Urothelium cell line (cell line): ENCODE data around the gene MICU1.
"Not testable (repeated sequence)": the region's sequence is repeated elsewhere in the genome, so short reads cannot be mapped to it uniquely, and the experiment has no call there.

ENCODE experiments used
- DNase-seq: peaks from one replicate; pipeline ENCODE4 v3.0.0; 2011; ENCODE audit warnings: low spot score, mixed read lengths
- FAIRE-seq: peaks from 2 replicates; lab custom pipeline; 2011; peaks lifted over from hg19 to GRCh38; lab: Jason Lieb, UNC

MICU1 gene

GRCh38 chr10:72333112-72334015 is 292.5 kb downstream of the MICU1 start:
- DNase-seq (no peak), FAIRE-seq (no peak)

DNA sequence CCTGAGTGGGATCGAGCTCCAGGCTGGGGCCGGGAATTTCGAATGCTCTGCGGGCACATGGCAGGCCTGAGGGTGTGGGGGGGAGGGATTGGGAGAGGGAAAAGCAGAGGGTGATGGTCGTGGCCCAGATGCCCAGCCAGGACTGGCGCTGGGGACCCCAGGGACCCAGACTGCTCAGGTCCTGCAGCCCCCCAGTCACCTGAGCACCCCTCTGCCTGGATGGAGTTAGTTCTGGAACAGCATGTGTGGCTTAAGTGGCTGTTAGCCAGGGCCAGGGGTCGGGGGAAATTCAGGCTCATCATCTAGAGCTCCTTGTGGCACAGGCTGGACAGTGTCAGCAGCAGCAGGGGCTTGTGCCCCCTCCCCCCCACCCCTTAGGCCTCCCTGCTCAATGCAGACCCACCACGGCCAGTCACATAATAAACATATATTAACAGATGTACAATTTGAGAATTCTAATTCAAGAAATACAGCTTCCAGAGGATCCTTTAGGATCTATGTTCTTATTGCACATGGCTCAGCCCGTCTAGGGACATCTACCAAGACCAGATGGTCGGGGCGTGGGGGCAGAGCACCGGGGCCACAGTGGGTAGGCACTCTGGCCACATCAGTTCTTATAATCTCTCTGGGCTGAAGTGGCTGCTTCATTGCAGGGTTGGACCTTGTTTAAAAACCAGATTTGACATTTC is 293.3 kb downstream of the MICU1 start:
- DNase-seq (no peak), FAIRE-seq (no peak)

DNA sequence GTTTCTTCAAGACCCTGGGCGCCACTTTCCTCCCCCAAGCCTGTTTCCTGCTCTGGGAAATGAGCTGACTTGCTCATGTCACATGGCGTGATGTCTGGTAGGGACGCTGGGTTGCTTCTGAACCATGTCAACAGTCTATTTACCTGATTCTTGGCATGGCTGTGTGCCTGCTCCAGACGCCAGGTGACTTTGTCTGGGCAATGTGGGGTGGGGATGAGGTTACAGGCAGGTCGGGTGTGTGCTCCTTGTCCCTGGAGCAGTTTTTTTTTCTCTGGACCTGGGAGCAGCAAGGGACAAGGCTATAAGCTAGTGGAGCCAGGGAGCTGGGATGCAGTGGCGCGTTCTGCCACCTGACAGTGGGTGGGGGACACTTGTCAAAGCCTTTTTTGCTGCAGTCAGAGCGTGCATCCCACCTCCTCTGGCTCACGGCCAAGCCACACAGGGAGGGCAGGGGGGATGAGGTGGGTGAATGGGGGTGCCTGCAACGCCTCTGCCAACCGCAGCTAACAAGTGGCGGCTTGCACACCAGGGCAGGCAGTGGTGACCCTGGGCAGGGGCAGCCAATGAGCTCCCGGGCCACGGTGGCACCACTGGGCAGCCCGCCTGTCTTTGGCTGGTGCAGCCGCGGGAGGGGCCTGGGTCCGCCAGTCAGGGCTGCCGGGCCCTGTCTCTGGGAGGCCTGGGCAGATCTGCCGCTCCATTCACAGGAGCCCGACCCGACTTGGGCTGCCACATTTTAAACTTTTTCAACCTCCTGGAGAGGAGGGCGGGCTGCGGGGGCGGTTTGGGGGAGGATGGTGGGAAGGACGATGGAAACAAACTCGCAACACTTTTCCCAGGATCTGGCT is 294.1 kb downstream of the MICU1 start:
- FAIRE-seq (peak; percentile 97), DNase-seq (peak; percentile 96)

GRCh38 chr10:72330069-72330426 is 295.8 kb downstream of the MICU1 start:
- FAIRE-seq = no peak
- no peak for DNase-seq

GRCh38 chr10:72329290-72330068 is 296.4 kb downstream of the MICU1 start:
- FAIRE-seq (no peak), DNase-seq (no peak)

- FAIRE-seq = no peak
- no peak for DNase-seq
These were observed 297.1 kb downstream of the MICU1 start for GRCh38 chr10:72328829-72329204.

GRCh38 chr10:72328045-72328828 is 297.6 kb downstream of the MICU1 start:
- DNase-seq (no peak), FAIRE-seq (no peak)

DNA sequence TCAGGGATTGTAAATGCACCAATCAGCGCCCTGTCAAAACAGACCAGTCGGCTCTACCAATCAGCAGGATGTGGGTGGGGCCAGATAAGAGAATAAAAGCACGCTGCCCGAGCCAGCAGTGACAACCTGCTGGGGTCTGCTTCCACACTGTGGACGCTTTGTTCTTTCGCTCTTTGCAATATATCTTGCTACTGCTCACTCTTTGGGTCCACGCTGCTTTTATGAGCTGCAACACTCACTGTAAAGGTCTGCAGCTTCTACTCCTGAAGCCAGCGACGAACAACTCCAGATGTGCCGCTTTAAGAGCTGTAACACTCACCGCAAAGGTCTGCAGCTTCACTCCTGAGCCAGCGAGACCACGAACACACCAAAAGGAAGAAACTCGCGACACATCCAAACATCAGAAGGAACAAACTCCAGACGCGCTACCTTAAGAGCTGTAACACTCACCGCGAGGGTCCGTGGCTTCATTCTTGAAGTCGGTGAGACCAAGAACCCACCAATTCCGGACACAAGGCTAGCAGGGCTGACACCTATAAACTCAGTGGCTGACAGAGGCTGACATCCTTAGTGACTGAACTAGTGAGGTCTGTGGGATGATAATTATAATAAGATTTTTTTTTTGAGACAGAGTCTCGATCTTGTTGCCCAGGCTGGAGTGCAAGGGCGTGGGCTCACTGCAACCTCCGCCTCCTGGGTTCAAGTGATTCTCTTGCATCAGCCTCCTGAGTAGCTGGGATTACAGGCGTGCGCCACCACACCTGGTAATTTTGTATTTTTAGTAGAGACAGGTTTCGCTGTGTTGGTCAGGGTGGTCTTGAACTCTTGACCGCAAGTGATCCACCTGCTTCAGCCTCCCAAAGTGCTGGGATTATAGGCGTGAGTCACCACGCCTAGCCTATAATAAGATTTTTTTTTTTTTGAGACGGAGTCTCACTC is 298.9 kb downstream of the MICU1 start:
- FAIRE-seq, DNase-seq: not testable (repeated sequence)

DNA sequence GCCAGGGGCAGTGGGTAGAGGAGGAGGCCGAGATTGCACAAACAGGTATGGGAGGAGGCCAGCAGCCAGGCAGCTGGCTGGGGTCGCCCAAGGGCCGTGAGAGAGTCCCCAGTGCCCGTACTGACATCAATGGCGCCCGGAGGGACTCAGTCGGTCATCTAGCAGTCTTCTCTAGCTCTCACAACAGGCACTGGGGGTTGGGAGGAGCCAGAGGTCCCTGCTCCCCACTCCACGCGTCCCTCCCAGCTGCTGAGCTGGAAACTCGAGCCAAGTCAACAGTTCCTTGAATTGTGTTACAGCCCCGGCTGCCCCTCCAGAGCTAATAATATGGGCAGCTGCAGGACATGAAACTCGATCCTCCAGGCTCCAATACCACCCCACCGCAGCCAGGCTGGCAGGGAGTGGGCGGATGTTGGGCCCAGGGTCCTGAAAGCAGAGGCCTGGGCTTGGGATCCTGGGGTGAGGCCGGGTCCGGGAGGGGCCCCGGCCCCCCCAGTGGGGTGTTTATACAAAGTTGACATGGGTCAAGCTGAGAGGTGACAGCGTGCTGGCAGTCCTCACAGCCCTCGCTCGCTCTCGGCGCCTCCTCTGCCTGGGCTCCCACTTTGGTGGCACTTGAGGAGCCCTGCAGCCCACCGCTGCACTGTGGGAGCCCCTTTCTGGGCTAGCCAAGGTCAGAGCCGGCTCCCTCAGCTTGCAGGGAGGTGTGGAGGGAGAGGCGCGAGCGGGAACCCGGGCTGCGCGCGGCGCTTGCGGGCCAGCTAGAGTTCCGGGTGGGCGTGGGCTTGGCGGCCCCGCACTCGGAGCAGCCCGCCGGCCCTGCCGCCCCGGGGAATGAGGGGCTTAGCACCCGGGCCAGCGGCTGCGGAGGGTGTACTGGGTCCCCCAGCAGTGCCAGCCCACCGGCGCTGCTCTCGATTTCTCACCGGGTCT is 300.4 kb downstream of the MICU1 start:
- not testable (repeated sequence) for FAIRE-seq, DNase-seq

GRCh38 chr10:72323771-72324191 is 302.1 kb downstream of the MICU1 start:
- FAIRE-seq = no peak
- DNase-seq = no peak

GRCh38 chr10:72323108-72323749 is 302.6 kb downstream of the MICU1 start:
- FAIRE-seq (no peak), DNase-seq (no peak)

- peak; percentile 73 for DNase-seq
- no peak for FAIRE-seq
These were observed 303.4 kb downstream of the MICU1 start for GRCh38 chr10:72322280-72323058.

GRCh38 chr10:72322030-72322279 is 303.9 kb downstream of the MICU1 start:
- FAIRE-seq (peak; percentile 72), DNase-seq (no peak)

- DNase-seq = no peak
- no peak for FAIRE-seq
These were observed 304.4 kb downstream of the MICU1 start for GRCh38 chr10:72321248-72322029.

GRCh38 chr10:72320676-72321247 is 305.1 kb downstream of the MICU1 start:
- DNase-seq (peak; percentile 94), FAIRE-seq (peak; percentile 44)
